Breast epithelium (tissue), 3 donors: ENCODE measurements around the gene ADARB1.

ENCODE experiments used
- POLR2A ChIP-seq: fragments of 450-650 bp; IDR thresholded peaks from one replicate; pipeline ENCODE4 v1.6.1; 2016; ENCODE audit warnings: antibody characterized with exemption, mild to moderate bottlenecking, moderate library complexity
- TF ChIP-seq, protein P1 (sequence below), 3 donors: fragments of 450-650 bp; IDR thresholded peaks; one replicate each; pipeline ENCODE4 v1.5.1; 2016 to 2017; ENCODE audit warnings: antibody characterized with exemption in 3 of 3, mild to moderate bottlenecking in 3 of 3, moderate library complexity in 3 of 3

- no peak for TF ChIP-seq POLR2A
- TF ChIP-seq, protein P1, sequence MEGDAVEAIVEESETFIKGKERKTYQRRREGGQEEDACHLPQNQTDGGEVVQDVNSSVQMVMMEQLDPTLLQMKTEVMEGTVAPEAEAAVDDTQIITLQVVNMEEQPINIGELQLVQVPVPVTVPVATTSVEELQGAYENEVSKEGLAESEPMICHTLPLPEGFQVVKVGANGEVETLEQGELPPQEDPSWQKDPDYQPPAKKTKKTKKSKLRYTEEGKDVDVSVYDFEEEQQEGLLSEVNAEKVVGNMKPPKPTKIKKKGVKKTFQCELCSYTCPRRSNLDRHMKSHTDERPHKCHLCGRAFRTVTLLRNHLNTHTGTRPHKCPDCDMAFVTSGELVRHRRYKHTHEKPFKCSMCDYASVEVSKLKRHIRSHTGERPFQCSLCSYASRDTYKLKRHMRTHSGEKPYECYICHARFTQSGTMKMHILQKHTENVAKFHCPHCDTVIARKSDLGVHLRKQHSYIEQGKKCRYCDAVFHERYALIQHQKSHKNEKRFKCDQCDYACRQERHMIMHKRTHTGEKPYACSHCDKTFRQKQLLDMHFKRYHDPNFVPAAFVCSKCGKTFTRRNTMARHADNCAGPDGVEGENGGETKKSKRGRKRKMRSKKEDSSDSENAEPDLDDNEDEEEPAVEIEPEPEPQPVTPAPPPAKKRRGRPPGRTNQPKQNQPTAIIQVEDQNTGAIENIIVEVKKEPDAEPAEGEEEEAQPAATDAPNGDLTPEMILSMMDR (IDR thresholded peaks at IDR 0.05) = no peak
Observed at GRCh38 chr21:45258466-45258865, 184.1 kb downstream of the ADARB1 start.
